GM12891 (cell line): Measurements from ENCODE around the gene FBXL13.

Experiments used
- POLR2A ChIP-seq: IDR thresholded peaks from 2 replicates; pipeline ENCODE4 v1.6.1; 2011; ENCODE audit warnings: low read depth, low read length, control low read depth
- POLR2AphosphoS5 ChIP-seq: IDR thresholded peaks from 2 replicates; pipeline ENCODE4 v1.6.1; 2011; ENCODE audit warnings: low read depth, low read length, control low read depth

DNA sequence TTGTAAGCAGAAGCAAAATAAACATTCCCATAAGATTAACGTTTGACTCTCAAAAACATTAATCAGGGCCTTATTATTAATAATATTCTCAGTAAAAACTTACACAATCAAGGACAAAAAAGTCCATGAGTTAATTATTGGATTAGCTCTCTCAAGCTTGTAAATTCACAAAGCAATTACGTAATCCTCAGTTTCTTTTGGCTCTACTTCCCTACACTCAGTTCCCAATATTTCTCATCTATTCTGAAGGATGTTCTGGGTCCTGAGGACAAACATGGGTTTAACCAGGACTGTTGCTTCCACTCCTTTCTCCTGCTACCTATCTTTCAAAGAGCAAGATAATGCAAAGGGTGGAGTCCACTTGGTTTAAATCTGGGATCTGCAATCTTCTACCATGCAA is 15.1 kb downstream of the FBXL13 start:
- TF ChIP-seq POLR2AphosphoS5: no peak
- TF ChIP-seq POLR2A: no peak
